ENCODE measurements around the gene TMEM232.

TMEM232 gene

GRCh38 chr5:110506378-110506777 is 220.1 kb downstream of the TMEM232 start:
- no peaks in the 10 kb centered on the region for H3K36me3 ChIP-seq
- TF ChIP-seq CTCF (IDR thresholded peaks at IDR 0.05): no peak
- no peaks in the 10 kb centered on the region for H3K4me1 ChIP-seq (ENCODE audit: control insufficient read depth in 1 of 2, insufficient read depth in 1 of 2, low read depth in 1 of 2, low read length in 1 of 2)
- H3K9me3 ChIP-seq: no peaks in the 10 kb centered on the region
- H3K27ac ChIP-seq: no peak overlapping the region
- no peak overlapping the region for H3K4me3 ChIP-seq (ENCODE audit: low read depth in 1 of 2, low read length in 1 of 2)
- H3K27me3 ChIP-seq: no peaks in the 10 kb centered on the region

GRCh38 chr5:110496276-110496675 is 230.2 kb downstream of the TMEM232 start:
- Histone ChIP-seq H3K27me3 (no peaks in the 10 kb centered on the region), H3K36me3 (no peaks in the 10 kb centered on the region), H3K4me3 (ENCODE audit: low read depth in 1 of 2, low read length in 1 of 2) (no peak overlapping the region), H3K4me1 (ENCODE audit: control insufficient read depth in 1 of 2, insufficient read depth in 1 of 2, low read depth in 1 of 2, low read length in 1 of 2) (no peaks in the 10 kb centered on the region), H3K9me3 (no peaks in the 10 kb centered on the region), H3K27ac (no peak overlapping the region)
- TF ChIP-seq CTCF (IDR thresholded peaks at IDR 0.05): no peak

GRCh38 chr5:110492446-110492845 is 234.0 kb downstream of the TMEM232 start:
- no peak overlapping the region for H3K4me3 ChIP-seq (ENCODE audit: low read depth in 1 of 2, low read length in 1 of 2)
- TF ChIP-seq CTCF (IDR thresholded peaks at IDR 0.05): no peak
- no peaks in the 10 kb centered on the region for H3K4me1 ChIP-seq (ENCODE audit: control insufficient read depth in 1 of 2, insufficient read depth in 1 of 2, low read depth in 1 of 2, low read length in 1 of 2)
- no peaks in the 10 kb centered on the region for H3K9me3 ChIP-seq
- H3K27ac ChIP-seq: no peak overlapping the region
- no peaks in the 10 kb centered on the region for H3K27me3 ChIP-seq
- no peaks in the 10 kb centered on the region for H3K36me3 ChIP-seq

- Histone ChIP-seq H3K27ac (no peak overlapping the region), H3K9me3 (no peaks in the 10 kb centered on the region), H3K4me3 (ENCODE audit: low read depth in 1 of 2, low read length in 1 of 2) (no peak overlapping the region), H3K4me1 (ENCODE audit: control insufficient read depth in 1 of 2, insufficient read depth in 1 of 2, low read depth in 1 of 2, low read length in 1 of 2) (no peaks in the 10 kb centered on the region), H3K36me3 (no peaks in the 10 kb centered on the region), H3K27me3 (no peaks in the 10 kb centered on the region)
- no peak for TF ChIP-seq CTCF (IDR thresholded peaks at IDR 0.05)
Measured at GRCh38 chr5:110478895-110479294, 247.6 kb downstream of the TMEM232 start.

- TF ChIP-seq CTCF (IDR thresholded peaks at IDR 0.05): no peak
- no peak overlapping the region for H3K27ac ChIP-seq
- no peaks in the 10 kb centered on the region for H3K36me3 ChIP-seq
- no peaks in the 10 kb centered on the region for H3K27me3 ChIP-seq
- no peaks in the 10 kb centered on the region for H3K4me1 ChIP-seq (ENCODE audit: control insufficient read depth in 1 of 2, insufficient read depth in 1 of 2, low read depth in 1 of 2, low read length in 1 of 2)
- H3K4me3 ChIP-seq (ENCODE audit: low read depth in 1 of 2, low read length in 1 of 2): no peak overlapping the region
- H3K9me3 ChIP-seq: no peaks in the 10 kb centered on the region
Measured at GRCh38 chr5:110477911-110478310, 248.6 kb downstream of the TMEM232 start.

- no peaks in the 10 kb centered on the region for H3K36me3 ChIP-seq
- H3K27me3 ChIP-seq: no peaks in the 10 kb centered on the region
- H3K4me1 ChIP-seq (ENCODE audit: control insufficient read depth in 1 of 2, insufficient read depth in 1 of 2, low read depth in 1 of 2, low read length in 1 of 2): no peaks in the 10 kb centered on the region
- H3K4me3 ChIP-seq (ENCODE audit: low read depth in 1 of 2, low read length in 1 of 2): no peak overlapping the region
- no peak overlapping the region for H3K27ac ChIP-seq
- TF ChIP-seq CTCF (IDR thresholded peaks at IDR 0.05): no peak
- H3K9me3 ChIP-seq: no peaks in the 10 kb centered on the region
Measured at GRCh38 chr5:110476164-110476563, 250.3 kb downstream of the TMEM232 start.
